OCI-LY3 (cell line): Measurements from ENCODE around the gene EIF2S2.

Experiments
- H2AFZ ChIP-seq: fragments of 200-600, 300-600 bp; shearing (Covaris generic); 2 replicates; pipeline ENCODE4 v1.6.0; 2014; ENCODE audit warnings: antibody characterized with exemption, low read depth, low read length
- H3K27ac ChIP-seq: fragments of 200-600, 300-600 bp; sonication (generic); 2 replicates; pipeline ENCODE4 v1.5.1; 2014; ENCODE audit warnings: mild to moderate bottlenecking, low read length, moderate library complexity, mixed read lengths
- H3K27me3 ChIP-seq: fragments of 200-600, 300-600 bp; sonication (generic); 2 replicates; pipeline ENCODE4 v1.6.1; 2014; ENCODE audit warnings: low read depth, low read length, mixed read lengths
- H3K36me3 ChIP-seq: fragments of 200-600, 300-600 bp; sonication (generic); replicated peaks from 2 replicates; pipeline ENCODE3; 2014; ENCODE audit warnings: low read depth, low read length, mixed read lengths
- H3K4me1 ChIP-seq: fragments of 300-600, 200-600 bp; sonication (generic); 2 replicates; pipeline ENCODE4 v1.6.1; 2014; ENCODE audit warnings: low read length, mixed read lengths
- H3K4me2 ChIP-seq: fragments of 200-600, 300-600 bp; sonication (generic); 2 replicates; pipeline ENCODE4 v1.6.1; 2014; ENCODE audit warnings: low read length, mixed read lengths
- H3K4me3 ChIP-seq: fragments of 300-600, 200-600 bp; sonication (generic); 2 replicates; pipeline ENCODE4 v1.5.1; 2014; ENCODE audit warnings: antibody characterized with exemption, mild to moderate bottlenecking, low read length, moderate library complexity
- H3K79me2 ChIP-seq: fragments of 300-600, 200-600 bp; shearing (Covaris generic); 2 replicates; pipeline ENCODE4 v1.6.1; 2014; ENCODE audit warnings: mild to moderate bottlenecking, low read length, mixed read lengths
- H3K9ac ChIP-seq: fragments of 300-600, 200-600 bp; shearing (Covaris generic); 2 replicates; pipeline ENCODE4 v1.6.0; 2014; ENCODE audit warnings: mild to moderate bottlenecking, low read length, moderate library complexity
- H3K9me3 ChIP-seq: fragments of 200-600, 300-600 bp; shearing (Covaris generic); 2 replicates; pipeline ENCODE4 v1.6.1; 2014; ENCODE audit warnings: low read length, mixed read lengths; ENCODE audit not compliant: insufficient read depth
- H4K20me1 ChIP-seq: fragments of 200-600, 300-600 bp; sonication (generic); 2 replicates; pipeline ENCODE4 v1.6.1; 2016; ENCODE audit warnings: low read length, mixed read lengths; ENCODE audit not compliant: insufficient read depth
- EZH2phosphoT487 ChIP-seq: fragments of 200-600 bp; shearing (Covaris generic); IDR thresholded peaks from 2 replicates; pipeline ENCODE4 v1.6.1; 2018; ENCODE audit warnings: antibody characterized with exemption, mixed run types, low read depth
- TF ChIP-seq, protein P1 (sequence below): fragments of 200-600, 300-600 bp; sonication (generic); IDR thresholded peaks from 2 replicates; pipeline ENCODE4 v1.5.1; 2014; ENCODE audit warnings: antibody characterized with exemption, low read length, low read depth

Gene EIF2S2

GRCh38 chr20:34079818-34080217 lies 32.2 kb downstream of the EIF2S2 start:
- Histone ChIP-seq H3K9ac (no peak overlapping the region), H4K20me1 (peaks cover 11% of the 10 kb centered on the region; the same call in 1 of the 2 replicates), H3K4me1 (no peaks in the 10 kb centered on the region), H3K9me3 (no peaks in the 10 kb centered on the region), H3K79me2 (no peaks in the 10 kb centered on the region), H3K36me3 (peaks cover 34% of the 10 kb centered on the region), H3K4me3 (no peak overlapping the region), H2AFZ (no peak overlapping the region), H3K27me3 (no peaks in the 10 kb centered on the region), H3K4me2 (no peak overlapping the region), H3K27ac (no peak overlapping the region)
- no peak for TF ChIP-seq EZH2phosphoT487
- TF ChIP-seq, protein P1, sequence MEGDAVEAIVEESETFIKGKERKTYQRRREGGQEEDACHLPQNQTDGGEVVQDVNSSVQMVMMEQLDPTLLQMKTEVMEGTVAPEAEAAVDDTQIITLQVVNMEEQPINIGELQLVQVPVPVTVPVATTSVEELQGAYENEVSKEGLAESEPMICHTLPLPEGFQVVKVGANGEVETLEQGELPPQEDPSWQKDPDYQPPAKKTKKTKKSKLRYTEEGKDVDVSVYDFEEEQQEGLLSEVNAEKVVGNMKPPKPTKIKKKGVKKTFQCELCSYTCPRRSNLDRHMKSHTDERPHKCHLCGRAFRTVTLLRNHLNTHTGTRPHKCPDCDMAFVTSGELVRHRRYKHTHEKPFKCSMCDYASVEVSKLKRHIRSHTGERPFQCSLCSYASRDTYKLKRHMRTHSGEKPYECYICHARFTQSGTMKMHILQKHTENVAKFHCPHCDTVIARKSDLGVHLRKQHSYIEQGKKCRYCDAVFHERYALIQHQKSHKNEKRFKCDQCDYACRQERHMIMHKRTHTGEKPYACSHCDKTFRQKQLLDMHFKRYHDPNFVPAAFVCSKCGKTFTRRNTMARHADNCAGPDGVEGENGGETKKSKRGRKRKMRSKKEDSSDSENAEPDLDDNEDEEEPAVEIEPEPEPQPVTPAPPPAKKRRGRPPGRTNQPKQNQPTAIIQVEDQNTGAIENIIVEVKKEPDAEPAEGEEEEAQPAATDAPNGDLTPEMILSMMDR = no peak

DNA sequence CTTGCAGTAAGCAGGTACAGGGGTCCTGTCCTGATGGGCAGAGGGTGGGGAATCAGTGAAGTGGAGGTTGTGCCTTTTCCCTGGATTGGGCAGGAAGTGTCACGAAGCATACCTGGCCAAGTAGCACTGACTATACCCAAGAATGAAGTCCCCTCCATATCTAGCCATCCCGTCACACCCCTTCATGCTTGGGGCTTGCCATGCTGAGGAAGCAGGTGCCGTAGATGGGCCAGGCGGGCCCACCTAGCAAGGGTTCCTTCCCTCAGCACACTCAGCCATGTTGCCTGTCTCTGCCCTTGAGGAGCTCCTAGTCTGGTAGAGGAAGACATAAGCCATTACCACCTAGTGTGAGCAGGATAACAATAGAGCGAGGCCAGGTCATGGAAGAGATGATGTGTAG lies 33.5 kb downstream of the EIF2S2 start:
- Histone ChIP-seq H2AFZ (no peak overlapping the region), H3K9ac (no peak overlapping the region), H3K4me1 (0 out of 2 replicates have a peak, but pooled peaks cover 5% of the 10 kb centered on the region), H3K36me3 (peaks cover 29% of the 10 kb centered on the region), H3K27me3 (no peaks in the 10 kb centered on the region), H3K4me2 (no peak overlapping the region), H3K9me3 (no peaks in the 10 kb centered on the region), H3K79me2 (0 out of 2 replicates have a peak, but pooled peaks cover 3% of the 10 kb centered on the region), H4K20me1 (peaks cover 7% of the 10 kb centered on the region; the same call in 1 of the 2 replicates), H3K4me3 (no peak overlapping the region), H3K27ac (no peak overlapping the region)
- TF ChIP-seq EZH2phosphoT487 = no peak
- TF ChIP-seq, protein P1 = no peak

- peaks cover 13% of the 10 kb centered on the region for H3K79me2 ChIP-seq
- no peak overlapping the region for H2AFZ ChIP-seq
- no peaks in the 10 kb centered on the region for H3K27me3 ChIP-seq
- H4K20me1 ChIP-seq = peaks cover 14% of the 10 kb centered on the region
- no peaks in the 10 kb centered on the region for H3K9me3 ChIP-seq
- H3K4me3 ChIP-seq = no peak overlapping the region
- H3K4me2 ChIP-seq = no peak overlapping the region
- TF ChIP-seq EZH2phosphoT487 = no peak
- TF ChIP-seq, protein P1 = no peak
- H3K27ac ChIP-seq = no peak overlapping the region
- no peak overlapping the region for H3K9ac ChIP-seq
- H3K36me3 ChIP-seq = peaks cover 24% of the 10 kb centered on the region
- 0 out of 2 replicates have a peak, but pooled peaks cover 5% of the 10 kb centered on the region for H3K4me1 ChIP-seq
These were observed 35.1 kb downstream of the EIF2S2 start for GRCh38 chr20:34076952-34077351.

DNA sequence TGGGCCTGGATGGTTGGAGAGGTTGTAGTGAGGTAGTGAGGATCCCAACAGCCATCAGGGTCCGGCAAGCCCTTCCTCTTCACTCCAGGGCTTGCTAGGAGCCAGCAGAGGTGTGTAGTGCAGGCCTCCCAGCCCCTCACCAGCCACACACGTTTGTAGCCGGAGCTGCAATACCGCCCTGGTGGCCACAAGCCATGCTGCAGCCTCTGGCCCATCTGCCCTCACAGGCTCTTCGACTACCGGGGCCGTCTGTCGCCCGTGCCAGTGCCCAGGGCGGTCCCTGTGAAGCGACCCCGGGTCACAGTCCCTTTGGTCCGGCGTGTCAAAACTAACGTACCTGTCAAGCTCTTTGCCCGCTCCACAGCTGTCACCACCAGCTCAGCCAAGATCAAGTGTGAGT lies 36.4 kb downstream of the EIF2S2 start:
- H3K4me2 ChIP-seq = no peak overlapping the region
- H3K4me1 ChIP-seq = 0 out of 2 replicates have a peak, but pooled peaks cover 5% of the 10 kb centered on the region
- peaks cover 24% of the 10 kb centered on the region for H3K36me3 ChIP-seq
- H3K4me3 ChIP-seq = no peak overlapping the region
- H3K27me3 ChIP-seq = no peaks in the 10 kb centered on the region
- no peaks in the 10 kb centered on the region for H3K9me3 ChIP-seq
- H3K9ac ChIP-seq = no peak overlapping the region
- peaks cover 14% of the 10 kb centered on the region for H4K20me1 ChIP-seq
- TF ChIP-seq EZH2phosphoT487 = no peak
- no peak overlapping the region for H3K27ac ChIP-seq
- H2AFZ ChIP-seq = no peak overlapping the region
- peaks cover 19% of the 10 kb centered on the region for H3K79me2 ChIP-seq
